Measurements from ENCODE around the gene ZNF410. TPM values are rescaled to one million over a fixed set of nuclear protein-coding genes. Genes with fewer than 3 reads are reported as not detected.

The ZNF410 gene
- total and polyA plus RNA-seq, 2 of the 8 experiments (the other 6 are each of a cell fraction or from before 2014, with no cell fraction given) = 11.2 to 18.9 TPM

- H3K4me2 ChIP-seq (ENCODE audit: insufficient read depth in 1 of 2, low read depth in 2 of 2, low read length in 2 of 2) = no peak overlapping the region
- H4K5ac ChIP-seq (ENCODE audit: insufficient read length, low read depth, low read length) = no peak overlapping the region
- no peak overlapping the region for H3K9ac ChIP-seq (replicated peaks in 1 of 4; ENCODE audit: extremely low read depth in 1 of 4, low read depth in 3 of 4, low read length in 3 of 4)
- H4K8ac ChIP-seq (ENCODE audit: extremely low read depth, insufficient read depth, low read length) = no peak overlapping the region
- no peak overlapping the region for H3K56ac ChIP-seq (replicated peaks; ENCODE audit: insufficient read length, low read depth, low read length)
- peaks cover 2 to 25% (median 14%) of the 10 kb centered on the region in 4 experiments; a peak in 6 of 8 replicates for H3K36me3 ChIP-seq (ENCODE audit: control insufficient read depth in 2 of 4, insufficient read depth in 4 of 4, low read length in 3 of 4)
- H3K4me1 ChIP-seq (replicated peaks in 1 of 4; ENCODE audit: control insufficient read depth in 3 of 4, insufficient read depth in 4 of 4, low read length in 3 of 4) = no peaks in the 10 kb centered on the region
- DNase-seq (ENCODE audit: low read depth in 1 of 2, low spot score in 2 of 2) = no peak
- ChIA-PET POLR2A (ENCODE audit: partially characterized antibody) (interaction anchor here (1.0 to 7.4 kb wide), 3 partner anchors 8 to 14 kb away, joined by 3 to 33 read pairs (median 5); partner anchors contain the start of gene PTGR2), CTCF (ENCODE audit: partially characterized antibody) (interaction anchor here (0.6 to 1.2 kb wide), 3 partner anchors 41 to 318 kb away, joined by 3 to 5 read pairs (median 3); no protein-coding TSS in a partner anchor)
- H2BK120ac ChIP-seq (replicated peaks; ENCODE audit: low read depth, low read length) = no peak overlapping the region
- no peaks in the 10 kb centered on the region for H3K79me2 ChIP-seq (ENCODE audit: control insufficient read depth in 1 of 2, insufficient read depth in 2 of 2, low read length in 2 of 2)
- no peak overlapping the region for H3K14ac ChIP-seq (ENCODE audit: insufficient read length)
- peak; percentile 60 for TF ChIP-seq MAFK (IDR thresholded peaks at IDR 0.05; ENCODE audit: low read depth, low read length)
- no peak for TF ChIP-seq BRCA1 (IDR thresholded peaks at IDR 0.05; ENCODE audit: low read depth, low read length)
- no peak for TF ChIP-seq RFX5 (IDR thresholded peaks at IDR 0.05; ENCODE audit: borderline replicate concordance, low read depth, low read length)
- WGBS, 2 experiments (ENCODE audit: extremely low coverage in 1 of 2, insufficient coverage in 1 of 2, insufficient read length in 1 of 2, insufficient replicate concordance in 2 of 2, low coverage in 1 of 2, low lambda C conversion rate in 2 of 2, missing lambda C conversion rate in 1 of 2) = 82% methylated on average over 8 of the region's 8 CpGs; no CpG with 5 or more reads in 1 of the 2 experiments
- H2BK12ac ChIP-seq (ENCODE audit: low read depth, low read length) = no peak overlapping the region
- H3K27me3 ChIP-seq (replicated peaks in 1 of 4; ENCODE audit: control insufficient read depth in 3 of 4, extremely low read depth in 1 of 4, insufficient read depth in 3 of 4, low read length in 3 of 4) = no peaks in the 10 kb centered on the region
- no peak for FAIRE-seq
- H4K20me1 ChIP-seq (replicated peaks in 1 of 2; ENCODE audit: control insufficient read depth in 1 of 2, insufficient read depth in 2 of 2, low read length in 2 of 2) = no peaks in the 10 kb centered on the region
- no peak overlapping the region for H3K27ac ChIP-seq (ENCODE audit: low read depth, low read length)
- H3K4ac ChIP-seq (replicated peaks; ENCODE audit: insufficient read length, low read depth, low read length) = no peak overlapping the region
- no peak overlapping the region for H2BK20ac ChIP-seq (ENCODE audit: low read length)
- H4K91ac ChIP-seq (replicated peaks; ENCODE audit: insufficient read length, low read length) = no peak overlapping the region
- H3K79me1 ChIP-seq (ENCODE audit: low read depth, low read length) = no peaks in the 10 kb centered on the region; the same call in none of the 2 replicates
- no peak overlapping the region for H2AFZ ChIP-seq (ENCODE audit: low read length)
- H2BK15ac ChIP-seq (ENCODE audit: low read length) = no peak overlapping the region
- H3K9me3 ChIP-seq (ENCODE audit: insufficient read depth in 2 of 2, low read depth in 1 of 2, low read length in 1 of 2) = no peaks in the 10 kb centered on the region
- no peak overlapping the region for H2BK5ac ChIP-seq (ENCODE audit: low read depth, low read length)
- H3K23ac ChIP-seq (ENCODE audit: insufficient read length) = no peak overlapping the region
- no peak overlapping the region for H2AK5ac ChIP-seq (ENCODE audit: low read depth, low read length)
- H3K23me2 ChIP-seq (ENCODE audit: low read depth, low read length) = no peaks in the 10 kb centered on the region
- no peak overlapping the region for H3K4me3 ChIP-seq (ENCODE audit: extremely low read depth in 1 of 4, insufficient read depth in 2 of 4, low read depth in 3 of 4, low read length in 4 of 4)
- no peak overlapping the region for H3K18ac ChIP-seq (ENCODE audit: extremely low read depth, low read length)
Observed at GRCh38 chr14:73865534-73866113, 21.0 kb upstream of the ZNF410 start.

Data from H1 (cell line).